Left kidney (tissue), 8 donors: ENCODE measurements around the gene PHF2. TPM values are rescaled to one million over a fixed set of nuclear protein-coding genes. Genes with fewer than 3 reads are reported as not detected.

Source experiments
- DNase-seq: peaks from one replicate; pipeline ENCODE4 v3.0.0-alpha.2; 2013
- long read RNA-seq, 8 donors: transcript quantifications; one replicate each; lab custom pipeline, GENCODE V29; 2026
- polyA plus RNA-seq: library from polyadenylated mRNA; unstranded; fragments of 120-200 nt; gene quantifications from one replicate; pipeline ENCODE4 v1.2.1, GENCODE V29; 2013; ENCODE audit not compliant: insufficient read length

Gene PHF2
- 37.8 TPM for polyA plus RNA-seq
- long read RNA-seq, donor 1, partial matches to known transcripts = 6 of 6 reads
- long read RNA-seq, donor 1, other reads (novel, unspliced or antisense) = 0 of 6 reads
- long read RNA-seq, donor 2 = 0 reads
- long read RNA-seq, donor 3, full-length matches to known transcripts = 1 of 1 reads
- long read RNA-seq, donor 3, partial matches to known transcripts = 0 of 1 reads
- long read RNA-seq, donor 3, other reads (novel, unspliced or antisense) = 0 of 1 reads
- long read RNA-seq, donor 4 = 0 reads
- long read RNA-seq, donor 5, full-length matches to known transcripts = 1 of 1 reads
- long read RNA-seq, donor 5, partial matches to known transcripts = 0 of 1 reads
- long read RNA-seq, donor 5, other reads (novel, unspliced or antisense) = 0 of 1 reads
- long read RNA-seq, donor 6 = 0 reads
- long read RNA-seq, donor 7 = 0 reads
- long read RNA-seq, donor 8 = 0 reads

DNA sequence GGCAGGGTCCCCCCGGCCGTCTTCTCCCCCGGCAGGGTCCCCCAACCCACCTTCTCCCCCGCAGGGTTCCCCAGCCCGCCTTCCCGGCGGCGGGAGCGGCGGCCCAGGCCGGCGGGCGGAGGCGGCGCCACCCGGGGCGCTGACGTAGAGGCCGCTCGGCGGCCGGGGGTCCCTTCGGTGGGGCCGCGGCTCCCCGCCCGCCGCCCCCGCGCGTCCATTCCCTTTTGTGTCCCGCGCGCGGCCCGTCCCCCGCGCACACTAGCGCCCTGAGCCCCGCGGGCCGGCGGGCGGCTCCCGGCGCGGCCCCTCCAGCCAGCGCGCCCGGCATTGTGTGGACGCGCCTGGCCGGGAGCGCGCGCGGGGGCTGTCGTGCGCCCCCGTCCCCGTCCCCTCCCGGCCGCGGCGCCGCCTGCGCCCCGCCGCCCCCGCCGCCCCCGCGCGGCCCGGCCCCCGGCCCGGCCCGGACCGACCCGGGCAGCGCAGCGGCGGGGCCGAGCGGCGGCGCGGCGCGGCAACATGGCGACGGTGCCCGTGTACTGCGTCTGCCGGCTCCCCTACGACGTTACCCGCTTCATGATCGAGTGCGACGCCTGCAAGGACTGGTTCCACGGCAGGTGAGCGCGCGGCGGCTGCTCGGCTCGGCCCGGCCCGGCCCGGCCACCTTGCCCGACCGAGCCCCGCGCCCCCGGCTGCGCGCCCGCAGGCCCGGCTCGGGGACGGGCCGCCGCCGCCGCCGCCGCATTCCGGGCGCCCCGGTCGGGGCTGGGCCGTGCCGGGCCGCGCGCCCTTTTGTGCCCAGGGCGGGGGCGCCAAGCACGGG is at the start of gene PHF2:
Gene PHF2, plus strand, starts transcription at position 327 of the 820 bp plus-strand sequence. Its CDS starts 190 bp downstream, at position 517.
- no peak for DNase-seq

- no peak for DNase-seq
Observed at GRCh38 chr9:93531374-93531773, 45.0 kb upstream of the PHF2 start.

GRCh38 chr9:93532141-93532540 is 44.2 kb upstream of the PHF2 start:
- no peak for DNase-seq

DNA sequence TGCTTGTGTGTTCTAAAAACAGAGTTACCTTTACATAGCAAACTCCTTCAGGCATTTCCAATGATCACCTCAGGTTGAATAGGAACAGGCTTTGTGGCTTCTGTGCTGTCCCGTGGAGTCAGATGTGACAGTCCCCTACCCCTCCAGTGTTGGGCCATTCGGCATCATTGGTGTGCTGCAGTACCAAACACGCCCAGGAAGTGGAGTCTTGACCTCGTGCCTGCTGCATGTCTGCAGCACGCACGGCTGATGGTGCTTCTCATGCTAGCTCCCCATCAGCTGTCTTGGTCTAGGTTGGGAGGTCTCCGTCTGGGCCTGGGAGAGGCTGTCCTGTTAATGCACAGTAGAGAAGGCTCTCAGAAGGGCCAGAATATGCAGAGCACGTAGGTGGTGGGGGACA is 42.5 kb upstream of the PHF2 start:
- DNase-seq = no peak

- no peak for DNase-seq
Observed at GRCh38 chr9:93536167-93536566, 40.2 kb upstream of the PHF2 start.

GRCh38 chr9:93536874-93537273 is 39.5 kb upstream of the PHF2 start:
- no peak for DNase-seq

GRCh38 chr9:93540305-93540704 is 36.1 kb upstream of the PHF2 start:
- no peak for DNase-seq

DNA sequence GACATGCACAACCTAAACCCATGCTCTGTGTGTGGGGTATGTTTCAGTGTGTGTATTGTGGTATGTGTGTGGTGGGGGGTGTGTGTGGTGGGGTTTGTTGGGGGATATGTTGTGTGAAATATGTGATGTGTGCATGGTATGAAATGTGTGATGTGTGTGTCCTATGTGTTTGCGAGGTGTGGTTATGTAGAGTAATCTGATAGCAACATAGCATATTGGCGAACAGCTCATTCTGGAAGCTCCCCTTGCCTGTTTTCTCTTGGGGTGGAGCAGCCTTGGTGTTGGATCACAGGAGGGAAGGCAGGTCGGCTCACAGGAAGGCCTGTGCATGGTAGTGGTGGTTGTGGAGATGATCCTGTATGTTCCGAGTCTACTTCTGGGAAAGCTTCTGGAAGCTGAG is 35.4 kb upstream of the PHF2 start:
- no peak for DNase-seq

DNA sequence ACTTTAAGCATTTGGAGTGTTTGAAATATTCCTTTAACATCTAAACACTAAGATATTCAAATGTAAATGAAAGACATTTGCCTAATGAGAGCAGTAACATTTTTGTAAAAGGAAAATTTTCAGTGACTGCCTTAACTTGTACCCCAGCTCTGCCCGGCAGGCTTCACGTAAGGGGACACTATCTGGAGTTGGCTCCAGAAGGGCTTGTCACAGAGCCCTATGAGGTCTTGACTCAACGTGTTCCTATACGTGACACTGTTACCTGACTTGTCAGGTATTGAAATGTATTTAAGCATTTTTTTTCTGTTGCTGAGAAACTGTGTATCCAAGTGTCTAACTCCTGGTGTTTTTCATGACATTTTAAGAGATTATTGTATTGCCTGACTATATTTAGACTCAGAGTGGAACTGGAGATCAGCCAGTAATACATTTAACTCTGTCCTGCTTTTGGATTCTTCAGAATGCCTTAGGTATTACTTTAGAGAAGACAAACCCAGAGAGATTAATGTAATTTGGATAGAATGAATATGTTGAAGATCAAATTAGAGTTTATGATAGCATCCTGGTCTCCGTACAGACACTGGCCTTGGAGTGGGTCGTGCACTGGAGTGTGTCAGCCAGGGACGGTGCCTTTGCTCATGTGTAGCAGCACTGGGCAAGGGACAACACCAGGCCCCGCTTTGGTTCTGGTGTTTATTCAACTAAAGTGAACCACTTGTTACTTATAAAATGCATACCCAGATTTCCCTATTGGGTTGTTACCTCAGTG is 34.6 kb upstream of the PHF2 start:
- DNase-seq = no peak

DNA sequence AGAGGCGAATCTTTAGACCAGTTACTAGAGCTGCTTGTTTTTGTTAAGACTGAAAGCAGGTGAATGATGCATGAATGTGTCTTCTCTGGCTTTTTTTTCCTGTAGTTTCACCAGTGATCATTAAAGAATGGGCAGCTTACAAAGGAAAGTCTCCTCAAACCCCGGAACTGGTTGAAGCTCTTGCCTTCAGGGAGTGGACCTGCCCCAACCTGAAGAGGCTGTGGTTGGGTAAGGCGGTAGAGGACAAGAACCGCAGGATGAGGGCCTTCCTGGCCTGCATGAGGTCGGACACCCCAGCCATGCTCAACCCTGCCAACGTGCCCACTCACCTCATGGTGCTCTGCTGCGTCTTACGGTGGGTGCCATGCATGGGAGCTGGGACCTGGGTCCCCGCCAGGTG is 33.3 kb upstream of the PHF2 start:
- DNase-seq = no peak

DNA sequence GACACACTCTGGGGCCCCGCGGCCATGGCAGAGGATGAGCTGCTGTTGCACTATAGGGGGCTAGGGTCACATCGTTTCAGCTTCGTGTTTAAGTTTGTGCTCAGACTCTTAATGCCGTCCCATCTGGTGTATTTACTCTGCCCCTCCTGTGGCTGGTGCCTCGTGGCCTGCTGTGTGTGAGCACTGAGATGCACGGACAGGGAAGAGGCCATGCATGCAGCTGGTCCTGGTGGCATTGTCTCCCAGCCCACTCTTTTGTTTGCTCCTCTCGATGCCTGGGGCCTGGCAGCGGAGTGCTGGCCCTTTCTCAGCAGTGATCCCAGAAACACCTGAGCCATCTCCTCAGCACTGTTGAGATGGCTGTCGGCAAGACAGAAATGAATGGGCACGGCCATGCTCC is 30.0 kb upstream of the PHF2 start:
- DNase-seq = no peak

DNA sequence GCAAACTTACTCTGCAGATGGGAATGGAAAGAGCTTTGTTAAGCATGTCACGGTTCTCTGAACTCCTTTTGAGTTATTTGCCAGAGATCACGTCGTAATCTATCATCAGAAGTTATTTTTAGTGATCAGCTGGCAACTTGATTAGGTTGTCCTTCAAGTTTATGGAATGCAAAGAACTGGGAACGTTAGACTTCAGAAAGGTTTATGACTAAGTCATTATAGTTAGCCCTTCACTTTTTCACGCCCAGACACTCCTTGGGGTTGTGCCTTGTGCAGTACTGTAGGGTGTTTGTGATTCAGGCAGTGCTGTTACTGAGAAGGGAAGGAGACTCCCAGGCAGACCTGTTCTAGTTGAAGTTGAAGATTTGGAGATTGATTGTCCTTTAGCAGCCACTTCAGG is 26.8 kb upstream of the PHF2 start:
- DNase-seq = peak; percentile 32

GRCh38 chr9:93552923-93553322 is 23.5 kb upstream of the PHF2 start:
- DNase-seq = no peak

DNA sequence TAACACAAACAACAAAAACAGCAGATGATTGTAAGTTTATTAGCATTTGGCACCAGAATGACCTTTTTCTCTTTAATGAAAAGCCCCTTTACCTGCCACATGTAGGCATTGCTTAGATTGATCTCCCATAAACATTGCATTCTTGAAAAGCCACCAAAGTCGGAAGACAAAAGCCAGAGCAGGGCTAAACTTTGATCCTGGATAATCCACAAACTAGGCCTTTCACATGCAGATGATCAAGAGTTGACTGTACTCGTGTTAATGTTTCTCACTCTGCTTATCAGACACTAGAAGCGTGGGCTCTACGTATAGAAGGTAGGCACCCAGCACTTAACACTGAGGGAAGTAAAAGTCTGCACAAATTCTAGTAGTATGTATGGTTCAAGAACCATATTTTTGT is 21.0 kb upstream of the PHF2 start:
- no peak for DNase-seq

- DNase-seq = no peak
Observed at GRCh38 chr9:93557366-93558137, 18.8 kb upstream of the PHF2 start.

GRCh38 chr9:93558503-93558902 is 17.9 kb upstream of the PHF2 start:
- no peak for DNase-seq

DNA sequence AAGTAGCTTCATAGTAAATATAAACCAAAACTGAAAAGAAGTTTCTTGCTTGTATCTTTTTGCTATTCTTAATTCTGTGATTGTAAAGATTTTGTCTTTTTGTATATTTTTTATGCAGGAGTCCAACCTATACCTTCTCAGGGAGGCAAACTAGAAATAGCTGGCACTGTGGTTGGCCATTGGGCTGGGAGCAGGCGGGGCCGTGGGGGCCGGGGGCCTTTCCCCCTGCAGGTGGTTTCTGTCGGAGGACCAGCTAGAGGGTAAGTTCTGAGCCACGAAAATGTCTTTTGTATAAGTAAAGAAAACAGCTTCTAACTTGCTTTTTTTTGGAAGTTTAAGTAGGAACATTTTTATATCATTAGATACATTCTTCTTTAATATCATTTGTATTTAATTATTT is 15.4 kb upstream of the PHF2 start:
- no peak for DNase-seq

- no peak for DNase-seq
Observed at GRCh38 chr9:93562157-93562556, 14.2 kb upstream of the PHF2 start.

DNA sequence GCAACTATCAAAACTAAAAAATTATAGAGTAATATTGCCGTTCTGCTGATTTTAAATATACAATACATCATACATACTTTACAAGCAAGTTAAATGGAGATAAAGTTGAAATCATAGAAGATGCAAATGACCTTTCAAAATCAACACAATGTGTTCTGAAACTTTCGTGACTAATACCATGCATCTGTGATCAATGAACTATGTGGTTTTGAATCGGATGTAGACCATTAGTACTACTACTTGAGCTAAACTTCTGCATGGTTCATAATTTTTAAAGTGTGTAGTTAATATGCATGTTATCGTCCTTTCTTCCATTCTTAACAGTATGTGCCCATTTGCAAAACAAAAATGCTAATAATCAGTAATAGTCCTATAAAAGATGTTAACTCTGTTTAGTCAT is 11.3 kb upstream of the PHF2 start:
- DNase-seq = no peak

DNA sequence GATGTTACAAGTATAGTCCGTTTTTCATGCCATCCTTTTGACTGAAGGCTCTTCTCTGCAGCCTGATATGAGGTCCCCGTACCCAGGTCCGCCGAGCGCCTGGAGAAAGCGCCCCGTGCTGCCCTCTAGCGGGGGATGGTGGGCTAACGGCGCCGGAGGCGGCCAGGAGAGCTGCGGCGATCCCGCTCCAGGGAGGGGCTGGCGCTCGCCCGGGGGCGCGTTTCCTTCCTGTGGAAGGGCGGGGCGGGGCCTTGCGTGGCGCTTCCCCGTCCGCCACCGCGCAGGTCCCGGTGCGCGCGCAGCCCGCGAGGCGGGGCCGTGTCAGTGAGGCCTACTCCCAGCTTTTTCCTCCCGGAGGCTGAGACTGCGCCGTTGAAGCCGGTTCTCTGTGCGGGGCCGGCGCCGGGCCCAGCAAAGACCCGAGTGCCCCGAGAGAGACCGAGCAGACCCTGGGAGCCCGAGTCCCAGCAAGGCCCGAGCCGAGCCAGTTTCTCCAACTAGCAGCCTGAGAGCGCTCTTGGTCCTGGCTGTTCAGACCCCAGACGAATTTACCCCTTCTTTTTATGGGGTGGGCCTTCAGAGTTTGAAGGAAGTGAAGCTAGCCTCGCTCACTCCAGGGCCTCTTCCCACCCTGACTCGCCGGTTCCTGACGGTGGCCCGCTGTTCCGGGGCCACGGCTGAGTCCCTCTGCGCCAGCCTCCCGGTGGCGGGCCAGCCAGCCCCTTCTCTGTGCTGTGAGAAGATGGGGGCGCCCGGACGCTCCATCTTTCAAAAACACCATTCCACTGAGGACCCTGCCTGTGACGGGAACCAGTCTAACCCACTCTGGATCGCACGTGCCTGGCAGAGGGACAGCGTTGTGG is 9.7 kb upstream of the PHF2 start:
- DNase-seq = peak; percentile 95
